MCF 10A (cell line): ENCODE data around the gene PRSS35. TPM values are rescaled to one million over a fixed set of nuclear protein-coding genes. Genes with fewer than 3 reads are reported as not detected.
"Not testable (repeated sequence)": the region's sequence is repeated elsewhere in the genome, so short reads cannot be mapped to it uniquely, and the experiment has no call there.

ENCODE experiments used
- BruUV-seq: library from RNA; stranded (reverse); fragments of 400-500 nt; replicated peaks from 2 replicates; lab custom pipeline; 2021; lab: Mats Ljungman, UMichigan
- CTCF ChIA-PET: fragments of 300-600 bp; sonication (Branson Sonifier 250); formaldehyde crosslinking; extraction: SDS; loops from one replicate; lab custom pipeline; 2021; ENCODE audit warnings: antibody characterized with exemption, inconsistent platforms; lab: Yijun Ruan, JAX
- POLR2A ChIA-PET: fragments of 300-600, 350-650 bp; sonication (Branson Sonifier 250); formaldehyde crosslinking; extraction: SDS; loops from one replicate; lab custom pipeline; 2020; ENCODE audit warnings: antibody characterized with exemption, inconsistent platforms; lab: Yijun Ruan, JAX
- DNase-seq: peaks from one replicate; pipeline ENCODE4 v3.0.0-alpha.2; 2018; ENCODE audit not compliant: unreplicated experiment
- H3K27ac Mint-ChIP-seq: one replicate; pipeline ENCODE4 v1.8.0; 2022; ENCODE audit warnings: mild to moderate bottlenecking, low read depth, mixed read lengths; ENCODE audit not compliant: unreplicated experiment
- H3K27me3 Mint-ChIP-seq: one replicate; pipeline ENCODE4 v1.8.0; 2022; ENCODE audit warnings: mixed read lengths; ENCODE audit not compliant: insufficient read depth, unreplicated experiment
- H3K36me3 Mint-ChIP-seq: one replicate; pipeline ENCODE4 v1.8.0; 2022; ENCODE audit warnings: mild to moderate bottlenecking, moderate library complexity, mixed read lengths; ENCODE audit not compliant: insufficient read depth, unreplicated experiment
- H3K4me1 Mint-ChIP-seq: one replicate; pipeline ENCODE4 v1.8.0; 2022; ENCODE audit warnings: mixed read lengths; ENCODE audit not compliant: insufficient read depth, unreplicated experiment
- H3K4me3 Mint-ChIP-seq: one replicate; pipeline ENCODE4 v1.8.0; 2022; ENCODE audit warnings: mild to moderate bottlenecking, moderate library complexity, mixed read lengths; ENCODE audit not compliant: unreplicated experiment
- H3K9me3 Mint-ChIP-seq: one replicate; pipeline ENCODE4 v1.8.0; 2022; ENCODE audit warnings: mixed read lengths; ENCODE audit not compliant: unreplicated experiment
- CTCF ChIP-seq: fragments of 200-600 bp; IDR thresholded peaks from one replicate; pipeline ENCODE4 v1.8.0; 2022; ENCODE audit warnings: antibody characterized with exemption, mild to moderate bottlenecking; ENCODE audit not compliant: unreplicated experiment
- intact Hi-C: fragments of 100-400 bp; cut with micrococcal nuclease; formaldehyde crosslinking; loops from 2 replicates; pipeline ENCODE4 v1.14.1; 2022
- total RNA-seq: library from RNA; stranded (reverse); gene quantifications from 2 replicates; pipeline ENCODE4 v1.2.3, GENCODE V29; 2022

Gene PRSS35
- total RNA-seq, 1 experiment from 2014 or later = not detected

GRCh38 chr6:83558975-83559374, 46.6 kb downstream of the PRSS35 start:
- H3K4me3 Mint-ChIP-seq = no peak overlapping the region
- TF ChIP-seq CTCF = no peak
- H3K27me3 Mint-ChIP-seq = peaks cover 44% of the 10 kb centered on the region
- ChIA-PET POLR2A (interaction anchor here (0.6 kb wide), 1 partner anchor 77 kb away, joined by 4 read pairs; no protein-coding TSS in a partner anchor), CTCF (interaction anchor here (0.5 to 0.7 kb wide), 4 partner anchors 12 to 71 kb away, joined by 3 read pairs; partner anchors contain the start of gene PRSS35)
- DNase-seq = no peak
- no peaks in the 10 kb centered on the region for H3K36me3 Mint-ChIP-seq
- H3K27ac Mint-ChIP-seq = no peak overlapping the region
- no peaks in the 10 kb centered on the region for H3K4me1 Mint-ChIP-seq
- intact Hi-C loops = no loop called here
- peaks cover 9% of the 10 kb centered on the region for H3K9me3 Mint-ChIP-seq
- no TSS peak for BruUV-seq

- CTCF ChIA-PET, H3K27me3 Mint-ChIP-seq, H3K36me3 Mint-ChIP-seq, H3K4me1 Mint-ChIP-seq, POLR2A ChIA-PET, H3K4me3 Mint-ChIP-seq, H3K27ac Mint-ChIP-seq, DNase-seq, BruUV-seq, intact Hi-C loops: not testable (repeated sequence)
- H3K9me3 Mint-ChIP-seq = peaks cover 11% of the 10 kb centered on the region
Observed at GRCh38 chr6:83571663-83572185, 59.4 kb downstream of the PRSS35 start.

- Mint-ChIP-seq H3K4me3 (no peak overlapping the region), H3K9me3 (peaks cover 11% of the 10 kb centered on the region), H3K36me3 (no peaks in the 10 kb centered on the region), H3K4me1 (peaks cover 5% of the 10 kb centered on the region), H3K27me3 (peaks cover 23% of the 10 kb centered on the region), H3K27ac (no peak overlapping the region)
- ChIA-PET CTCF (no interaction called here), POLR2A (no interaction called here)
- BruUV-seq = no TSS peak
- DNase-seq = peak; percentile 30
- no peak for TF ChIP-seq CTCF
- intact Hi-C loops = no loop called here
Observed at GRCh38 chr6:83574783-83575182, 62.4 kb downstream of the PRSS35 start.

Other genes with a start within 250 kb of the PRSS35 start
- gene ME1, start 81.5 kb upstream of the PRSS35 start, total RNA-seq = 16.7 and 17.8 TPM in 2 replicates
- not detected in 2 replicates for gene SNAP91, start 196.6 kb downstream of the PRSS35 start, total RNA-seq